Sigmoid colon (tissue), 7 donors: Measurements from ENCODE around the gene UBL7. TPM values are rescaled to one million over a fixed set of nuclear protein-coding genes. Genes with fewer than 3 reads are reported as not detected.

ENCODE experiments used
- DNase-seq: peaks from one replicate; pipeline ENCODE4 v3.0.0-alpha.2; 2019
- H3K27ac ChIP-seq, 4 donors: fragments of 200-600 bp; sonication (generic); one replicate each; pipeline ENCODE4 v1.5.1; 2016 to 2019; ENCODE audit warnings: mild to moderate bottlenecking in 1 of 4
- H3K27me3 ChIP-seq, 3 donors: fragments of 200-600 bp; sonication (generic); one replicate each; pipeline ENCODE4 v1.5.1; 2019; ENCODE audit warnings: mild to moderate bottlenecking in 1 of 3
- H3K36me3 ChIP-seq, 4 donors: fragments of 200-600 bp; sonication (generic); one replicate each; pipeline ENCODE4 v1.5.1; 2016 to 2019
- H3K4me1 ChIP-seq, 4 donors: fragments of 200-600 bp; sonication (generic); one replicate each; pipeline ENCODE4 v1.5.1; 2017 to 2019
- H3K4me3 ChIP-seq, 4 donors: fragments of 200-600 bp; sonication (generic); one replicate each; pipeline ENCODE4 v1.5.1; 2017 to 2019; ENCODE audit warnings: mild to moderate bottlenecking in 2 of 4, moderate library complexity in 1 of 4
- H3K9me3 ChIP-seq, 4 donors: fragments of 200-600 bp in 3 of 4; sonication (generic) in 3 of 4; one replicate each; pipeline versions ENCODE4 v1.5.1 to v1.6.1; 2013 to 2019
- CTCF ChIP-seq, 4 experiments: fragments of 450-650 bp in 3 of 4; fragments of 200-600 bp in 1 of 4; IDR thresholded peaks; one replicate each; pipeline ENCODE4 v1.5.1; 2016 to 2019; ENCODE audit warnings: antibody characterized with exemption in 4 of 4, mild to moderate bottlenecking in 3 of 4, moderate library complexity in 2 of 4
- EP300 ChIP-seq, 4 donors: sonication (generic); formaldehyde crosslinking; IDR thresholded peaks; one replicate each; pipeline ENCODE4 v1.6.1; 2017; ENCODE audit warnings: antibody characterized with exemption in 4 of 4
- POLR2A ChIP-seq, 2 donors: fragments of 450-650 bp; IDR thresholded peaks; one replicate each; pipeline ENCODE4 v1.6.1; 2016; ENCODE audit warnings: antibody characterized with exemption in 2 of 2, mild to moderate bottlenecking in 2 of 2, moderate library complexity in 2 of 2
- POLR2AphosphoS5 ChIP-seq, 4 donors: sonication (generic); formaldehyde crosslinking; IDR thresholded peaks; one replicate each; pipeline ENCODE4 v1.6.1; 2017; ENCODE audit warnings: antibody characterized with exemption in 4 of 4
- WGBS, 2 donors: extraction: QIAGEN DNeasy Blood & Tissue Kit; methylation state at CpG; one replicate each; pipeline ENCODE4 v1.1.7; 2013; 5-methylcytosine and 5-hydroxymethylcytosine counted together
- intact Hi-C: fragments of 100-400 bp; cut with DNase I; formaldehyde crosslinking; loops from one replicate; pipeline ENCODE4 v1.15.1; 2023
- polyA plus RNA-seq, 3 donors: library from polyadenylated mRNA; stranded (reverse); fragments of 200-250 nt; gene quantifications; one replicate each; pipeline ENCODE4 v1.2.3, GENCODE V29; 2013
- total RNA-seq, 4 donors: library from RNA; depleted of rRNA; stranded (reverse); fragments of >200 nt; gene quantifications; one replicate each; pipeline ENCODE4 v1.1.0, GENCODE V29; 2016
- donor health status: healthy with polysubstance abuse.
- donor health status: Bipolar disorder and iron deficiency.
- donor health status: healthy.

Gene UBL7
- total and polyA plus RNA-seq, 7 donors = 32.4 to 85.5 (median 48.5) TPM

GRCh38 chr15:74430510-74430951 lies 30.4 kb downstream of the UBL7 start:
- TF ChIP-seq POLR2A (IDR thresholded peaks at IDR 0.05) (no peak), POLR2AphosphoS5 (IDR thresholded peaks at IDR 0.05) (no peak), CTCF (IDR thresholded peaks at IDR 0.05) (no peak), EP300 (IDR thresholded peaks at IDR 0.05) (no peak)
- Histone ChIP-seq H3K27me3 (peaks cover 17 to 48% (median 47%) of the 10 kb centered on the region in 3 donors), H3K4me3 (no peak overlapping the region), H3K27ac (no peak overlapping the region), H3K36me3 (no peaks in the 10 kb centered on the region), H3K4me1 (peaks cover 0 to 24% (median 20%) of the 10 kb centered on the region in 4 donors), H3K9me3 (no peaks in the 10 kb centered on the region)
- WGBS, 2 donors = 31 to 64% methylated on average over 6 of the region's 6 CpGs
- intact Hi-C loops = no loop called here
- no peak for DNase-seq

DNA sequence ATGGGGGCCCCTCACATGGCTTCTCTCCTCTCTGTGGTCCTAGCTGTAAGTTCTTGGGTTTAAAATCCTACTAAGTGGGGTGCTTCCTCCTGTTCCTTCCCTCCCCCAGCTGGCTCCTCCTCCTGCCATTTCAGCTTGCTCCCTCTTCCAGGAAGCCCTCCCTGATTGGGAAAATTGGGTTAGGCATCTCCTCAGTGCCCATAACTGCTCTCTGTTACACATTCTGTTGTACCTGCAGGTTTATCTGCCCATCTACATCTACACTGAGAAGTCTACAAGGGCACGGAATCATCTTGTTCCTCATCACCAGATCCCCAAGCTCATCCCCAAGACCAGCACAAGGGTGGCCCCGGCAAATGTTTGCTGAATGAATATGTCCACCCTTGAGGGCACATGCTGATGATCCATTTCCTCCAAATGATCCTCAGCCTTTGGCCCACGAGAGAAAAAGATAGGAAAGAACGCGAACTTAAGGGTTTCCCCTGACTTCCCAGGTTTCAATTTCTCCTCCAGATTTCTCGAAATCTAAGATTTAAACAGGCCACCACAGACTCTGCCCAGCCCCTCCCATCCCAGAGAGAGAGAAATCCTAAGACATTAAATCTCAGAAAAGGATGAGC lies 31.1 kb downstream of the UBL7 start:
- Histone ChIP-seq H3K36me3 (no peaks in the 10 kb centered on the region), H3K4me1 (peaks cover 0 to 24% (median 20%) of the 10 kb centered on the region in 4 donors), H3K27ac (no peak overlapping the region), H3K9me3 (no peaks in the 10 kb centered on the region), H3K4me3 (no peak overlapping the region), H3K27me3 (peaks cover 17 to 48% (median 47%) of the 10 kb centered on the region in 3 donors)
- DNase-seq = no peak
- TF ChIP-seq POLR2AphosphoS5 (IDR thresholded peaks at IDR 0.05) = no peak
- TF ChIP-seq POLR2A (IDR thresholded peaks at IDR 0.05) = no peak
- TF ChIP-seq EP300 (IDR thresholded peaks at IDR 0.05) = no peak
- TF ChIP-seq CTCF (IDR thresholded peaks at IDR 0.05) = no peak
- 79 to 85% methylated on average over 6 of the region's 6 CpGs for WGBS, 2 donors
- intact Hi-C loops = no loop called here

- Histone ChIP-seq H3K4me1 (peaks cover 0 to 20% (median 16%) of the 10 kb centered on the region in 4 donors), H3K36me3 (no peaks in the 10 kb centered on the region), H3K27me3 (peaks cover 17 to 48% (median 47%) of the 10 kb centered on the region in 3 donors), H3K9me3 (no peaks in the 10 kb centered on the region), H3K4me3 (no peak overlapping the region), H3K27ac (no peak overlapping the region)
- TF ChIP-seq EP300 (IDR thresholded peaks at IDR 0.05) (no peak), POLR2AphosphoS5 (IDR thresholded peaks at IDR 0.05) (no peak)
- intact Hi-C loops = no loop called here
- 77 to 85% methylated on average over 14 of the region's 14 CpGs for WGBS, 2 donors
- DNase-seq = no peak
Measured at GRCh38 chr15:74428970-74429780, 31.8 kb downstream of the UBL7 start.

DNA sequence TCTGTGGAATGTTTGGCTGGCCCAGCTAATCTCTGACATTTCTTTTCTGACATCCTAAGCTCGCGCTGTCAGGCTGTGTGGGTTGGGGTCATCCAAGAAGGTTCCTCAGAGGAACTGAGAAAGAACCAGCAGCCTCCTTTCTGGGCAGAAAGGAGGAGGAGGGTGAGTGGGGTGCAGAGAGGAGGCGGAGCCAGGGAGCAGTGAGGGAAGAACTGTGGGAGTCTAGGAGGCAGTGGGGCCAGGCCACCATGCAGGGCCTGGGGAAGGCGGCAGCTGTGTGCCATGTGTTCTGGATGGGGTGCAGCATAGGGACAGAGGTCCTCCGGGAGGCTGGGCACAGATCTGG lies 32.5 kb downstream of the UBL7 start:
- Histone ChIP-seq H3K4me3 (no peak overlapping the region), H3K4me1 (peaks cover 0 to 14% (median 11%) of the 10 kb centered on the region in 4 donors), H3K9me3 (no peaks in the 10 kb centered on the region), H3K27me3 (peaks cover 16 to 46% (median 45%) of the 10 kb centered on the region in 3 donors), H3K36me3 (no peaks in the 10 kb centered on the region), H3K27ac (no peak overlapping the region)
- 78 to 88% methylated on average over 5 of the region's 5 CpGs for WGBS, 2 donors
- TF ChIP-seq EP300 (IDR thresholded peaks at IDR 0.05) (no peak), POLR2AphosphoS5 (IDR thresholded peaks at IDR 0.05) (no peak), CTCF (IDR thresholded peaks at IDR 0.05) (no peak), POLR2A (IDR thresholded peaks at IDR 0.05) (no peak)
- intact Hi-C loops = no loop called here
- no peak for DNase-seq
